Measurements from ENCODE around the gene ATP23. TPM values are rescaled to one million over a fixed set of nuclear protein-coding genes. Genes with fewer than 3 reads are reported as not detected.
A peak's percentile ranks its signal among the peaks of the same experiment; 100 is the strongest.

The ATP23 gene
- total and polyA plus RNA-seq, 2 donors: 8.8 to 16.1 TPM

- Histone ChIP-seq H3K4me3 (ENCODE audit: low read depth, low read length) (no peak overlapping the region), H3K36me3 (ENCODE audit: insufficient read depth) (no peaks in the 10 kb centered on the region), H3K4me1 (ENCODE audit: insufficient read depth) (no peaks in the 10 kb centered on the region), H3K27ac (ENCODE audit: low read depth) (no peak overlapping the region)
- no peak for DNase-seq (ENCODE audit: extremely low spot score)
- 87% methylated on average over 3 of the region's 3 CpGs for WGBS
Observed at GRCh38 chr12:57935331-57935730, 6.0 kb upstream of the ATP23 start.

- 3% methylated on average over 29 of the region's 29 CpGs for WGBS
- Histone ChIP-seq H3K4me1 (ENCODE audit: insufficient read depth) (no peaks in the 10 kb centered on the region), H3K27ac (ENCODE audit: low read depth) (peak overlapping the region; percentile 63), H3K36me3 (ENCODE audit: insufficient read depth) (no peaks in the 10 kb centered on the region), H3K4me3 (ENCODE audit: low read depth, low read length) (peak overlapping the region; percentile 68)
- DNase-seq (ENCODE audit: extremely low spot score): peak; percentile 91
Observed at GRCh38 chr12:57935839-57936512, 5.4 kb upstream of the ATP23 start.

- Histone ChIP-seq H3K4me3 (ENCODE audit: low read depth, low read length) (peak overlapping the region; percentile 68), H3K36me3 (ENCODE audit: insufficient read depth) (no peaks in the 10 kb centered on the region), H3K4me1 (ENCODE audit: insufficient read depth) (no peaks in the 10 kb centered on the region), H3K27ac (ENCODE audit: low read depth) (no peak overlapping the region)
- WGBS: 71% methylated on average over 3 of the region's 3 CpGs
- no peak for DNase-seq (ENCODE audit: extremely low spot score)
Observed at GRCh38 chr12:57936513-57936883, 4.9 kb upstream of the ATP23 start.

GRCh38 chr12:57939291-57939690 lies 2.1 kb upstream of the ATP23 start:
- WGBS: 76% methylated on average over 3 of the region's 3 CpGs
- H3K4me3 ChIP-seq (ENCODE audit: low read depth, low read length): no peak overlapping the region
- no peaks in the 10 kb centered on the region for H3K4me1 ChIP-seq (ENCODE audit: insufficient read depth)
- DNase-seq (ENCODE audit: extremely low spot score): no peak
- no peak overlapping the region for H3K27ac ChIP-seq (ENCODE audit: low read depth)
- peaks cover under 1% of the 10 kb centered on the region for H3K36me3 ChIP-seq (ENCODE audit: insufficient read depth)

GRCh38 chr12:57940052-57940914 lies 1.1 kb upstream of the ATP23 start:
- Histone ChIP-seq H3K4me3 (ENCODE audit: low read depth, low read length) (peak overlapping the region; percentile 36), H3K36me3 (ENCODE audit: insufficient read depth) (peaks cover 3% of the 10 kb centered on the region), H3K4me1 (ENCODE audit: insufficient read depth) (no peaks in the 10 kb centered on the region), H3K27ac (ENCODE audit: low read depth) (no peak overlapping the region)
- WGBS: 51% methylated on average over 2 of the region's 2 CpGs
- DNase-seq (ENCODE audit: extremely low spot score): no peak

GRCh38 chr12:57940915-57941164 lies 527 bp upstream of the ATP23 start:
- Histone ChIP-seq H3K4me1 (ENCODE audit: insufficient read depth) (no peaks in the 10 kb centered on the region), H3K36me3 (ENCODE audit: insufficient read depth) (peaks cover 3% of the 10 kb centered on the region), H3K4me3 (ENCODE audit: low read depth, low read length) (peak overlapping the region; percentile 36), H3K27ac (ENCODE audit: low read depth) (peak overlapping the region; percentile 91)
- WGBS: 7% methylated on average over 4 of the region's 4 CpGs
- no peak for DNase-seq (ENCODE audit: extremely low spot score)

- no peak for DNase-seq (ENCODE audit: extremely low spot score)
- H3K4me1 ChIP-seq (ENCODE audit: insufficient read depth): no peaks in the 10 kb centered on the region
- H3K4me3 ChIP-seq (ENCODE audit: low read depth, low read length): no peak overlapping the region
- H3K27ac ChIP-seq (ENCODE audit: low read depth): no peak overlapping the region
- 95% methylated on average over 2 of the region's 2 CpGs for WGBS
- peaks cover 3% of the 10 kb centered on the region for H3K36me3 ChIP-seq (ENCODE audit: insufficient read depth)
Observed at GRCh38 chr12:57943438-57944080, 2.2 kb downstream of the ATP23 start.

- Histone ChIP-seq H3K4me3 (ENCODE audit: low read depth, low read length) (no peak overlapping the region), H3K4me1 (ENCODE audit: insufficient read depth) (no peaks in the 10 kb centered on the region)
Observed at GRCh38 chr12:57944313-57945023, 3.1 kb downstream of the ATP23 start.

GRCh38 chr12:57952766-57953165 lies 11.4 kb downstream of the ATP23 start:
- no peak for DNase-seq (ENCODE audit: extremely low spot score)
- H3K4me3 ChIP-seq (ENCODE audit: low read depth, low read length): no peak overlapping the region
- no peak overlapping the region for H3K27ac ChIP-seq (ENCODE audit: low read depth)
- H3K36me3 ChIP-seq (ENCODE audit: insufficient read depth): peaks cover 5% of the 10 kb centered on the region
- no peaks in the 10 kb centered on the region for H3K4me1 ChIP-seq (ENCODE audit: insufficient read depth)
- WGBS: 92% methylated on average over 2 of the region's 2 CpGs

More at GRCh38 chr12:57944313-57945023, 3.1 kb downstream of the ATP23 start:
- DNase-seq (ENCODE audit: extremely low spot score): no peak
- Histone ChIP-seq H3K27ac (ENCODE audit: low read depth) (no peak overlapping the region), H3K36me3 (ENCODE audit: insufficient read depth) (peaks cover 5% of the 10 kb centered on the region)
- 95% methylated on average over 4 of the region's 4 CpGs for WGBS

- WGBS: 95% methylated on average over 1 of the region's 1 CpG
- H3K4me1 ChIP-seq (ENCODE audit: insufficient read depth): no peaks in the 10 kb centered on the region
- peaks cover 2% of the 10 kb centered on the region for H3K36me3 ChIP-seq (ENCODE audit: insufficient read depth)
- H3K4me3 ChIP-seq (ENCODE audit: low read depth, low read length): no peak overlapping the region
- no peak for DNase-seq (ENCODE audit: extremely low spot score)
- H3K27ac ChIP-seq (ENCODE audit: low read depth): no peak overlapping the region
Observed at GRCh38 chr12:57954768-57955167, 13.4 kb downstream of the ATP23 start.

- Histone ChIP-seq H3K36me3 (ENCODE audit: insufficient read depth) (no peaks in the 10 kb centered on the region), H3K27ac (ENCODE audit: low read depth) (no peak overlapping the region), H3K4me3 (ENCODE audit: low read depth, low read length) (no peak overlapping the region), H3K4me1 (ENCODE audit: insufficient read depth) (no peaks in the 10 kb centered on the region)
- DNase-seq (ENCODE audit: extremely low spot score): no peak
- over 99% methylated on average over 6 of the region's 6 CpGs for WGBS
Observed at GRCh38 chr12:57958061-57958657, 16.8 kb downstream of the ATP23 start.

- Histone ChIP-seq H3K27ac (ENCODE audit: low read depth) (no peak overlapping the region), H3K4me1 (ENCODE audit: insufficient read depth) (no peaks in the 10 kb centered on the region), H3K36me3 (ENCODE audit: insufficient read depth) (no peaks in the 10 kb centered on the region), H3K4me3 (ENCODE audit: low read depth, low read length) (no peak overlapping the region)
- DNase-seq (ENCODE audit: extremely low spot score): no peak
- WGBS: 78% methylated on average over 1 of the region's 1 CpG
Observed at GRCh38 chr12:57964421-57964820, 23.1 kb downstream of the ATP23 start.

GRCh38 chr12:57965766-57966165 lies 24.4 kb downstream of the ATP23 start:
- no peak for DNase-seq (ENCODE audit: extremely low spot score)
- Histone ChIP-seq H3K4me3 (ENCODE audit: low read depth, low read length) (no peak overlapping the region), H3K4me1 (ENCODE audit: insufficient read depth) (no peaks in the 10 kb centered on the region), H3K36me3 (ENCODE audit: insufficient read depth) (no peaks in the 10 kb centered on the region), H3K27ac (ENCODE audit: low read depth) (no peak overlapping the region)
- 92% methylated on average over 8 of the region's 8 CpGs for WGBS
